IMR-90 (cell line): Measurements from ENCODE around the gene PCBP3. TPM values are rescaled to one million over a fixed set of nuclear protein-coding genes. Genes with fewer than 3 reads are reported as not detected.

Source experiments
- ATAC-seq: fragments of 200-7000 bp; cut with Tn5 transposase; 2 replicates; pipeline ENCODE4 v1.9.1; 2020; ENCODE audit warnings: low read depth, mild to moderate bottlenecking, moderate library complexity
- BruUV-seq: library from RNA; stranded (reverse); fragments of 400-500 nt; replicated peaks from 2 replicates; lab custom pipeline; 2021; lab: Mats Ljungman, UMichigan
- CTCF ChIA-PET: fragments of 300-600 bp; formaldehyde crosslinking; extraction: SDS; loops from one replicate; lab custom pipeline; 2021; ENCODE audit warnings: antibody characterized with exemption; lab: Yijun Ruan, JAX
- POLR2A ChIA-PET: fragments of 300-600 bp; sonication (Branson Sonifier 250); formaldehyde crosslinking; loops from one replicate; lab custom pipeline; 2022; ENCODE audit warnings: antibody characterized with exemption; ENCODE audit not compliant: unreplicated experiment; lab: Charles Lee
- DNase-seq: peaks from one replicate; pipeline ENCODE4 v3.0.0; 2013
- H2AFZ ChIP-seq: replicated peaks from 2 replicates; pipeline ENCODE3; 2013; ENCODE audit warnings: low read length, mild to moderate bottlenecking; ENCODE audit not compliant: poor library complexity
- H2AK5ac ChIP-seq: 2 replicates; pipeline ENCODE4 v1.6.1; 2013; ENCODE audit warnings: low read depth, low read length, inconsistent platforms
- H2AK9ac ChIP-seq: replicated peaks from 2 replicates; pipeline ENCODE3; 2013; ENCODE audit warnings: mild to moderate bottlenecking, low read depth, low read length, moderate library complexity; ENCODE audit not compliant: poor library complexity
- H2BK120ac ChIP-seq: 2 replicates; pipeline ENCODE4 v1.6.1; 2013; ENCODE audit warnings: low read depth, low read length, inconsistent platforms
- H2BK15ac ChIP-seq: 3 replicates; pipeline ENCODE4 v1.6.1; 2013; ENCODE audit warnings: low read depth, low read length, inconsistent platforms
- H2BK20ac ChIP-seq: 2 replicates; pipeline ENCODE4 v1.6.1; 2013; ENCODE audit warnings: low read depth, mild to moderate bottlenecking, inconsistent platforms, low read length, moderate library complexity
- H2BK5ac ChIP-seq: 2 replicates; pipeline ENCODE4 v1.6.1; 2013; ENCODE audit warnings: mild to moderate bottlenecking, low read depth, low read length, inconsistent platforms; ENCODE audit not compliant: poor library complexity, severe bottlenecking
- H3K14ac ChIP-seq: replicated peaks from 2 replicates; pipeline ENCODE4 v1.6.1; 2013; ENCODE audit warnings: low read depth, low read length, inconsistent platforms
- H3K18ac ChIP-seq: 2 replicates; pipeline ENCODE4 v1.6.1; 2013; ENCODE audit warnings: low read depth, low read length, control low read depth
- H3K23ac ChIP-seq: 2 replicates; pipeline ENCODE4 v1.6.1; 2013; ENCODE audit warnings: low read depth, low read length, inconsistent platforms
- H3K27ac ChIP-seq: 2 replicates; pipeline ENCODE4 v1.5.1; 2013; ENCODE audit warnings: mild to moderate bottlenecking, control low read depth, low read length; ENCODE audit not compliant: insufficient read depth
- H3K27me3 ChIP-seq: 2 replicates; pipeline ENCODE4 v1.6.1; 2013; ENCODE audit warnings: low read length; ENCODE audit not compliant: control insufficient read depth, insufficient read depth
- H3K36me3 ChIP-seq: 2 replicates; pipeline ENCODE4 v1.6.1; 2013; ENCODE audit warnings: low read length, mixed read lengths; ENCODE audit not compliant: control insufficient read depth, insufficient read depth
- H3K4ac ChIP-seq: 2 replicates; pipeline ENCODE4 v1.6.1; 2013; ENCODE audit warnings: low read depth, low read length, inconsistent platforms
- H3K4me1 ChIP-seq: 2 replicates; pipeline ENCODE4 v1.6.1; 2013; ENCODE audit warnings: low read length, mixed read lengths; ENCODE audit not compliant: control insufficient read depth, insufficient read depth
- H3K4me2 ChIP-seq: 2 replicates; pipeline ENCODE4 v1.6.1; 2013; ENCODE audit warnings: low read depth, mild to moderate bottlenecking, control low read depth, low read length, moderate library complexity
- H3K4me3 ChIP-seq: 2 replicates; pipeline ENCODE4 v1.5.1; 2013; ENCODE audit warnings: low read depth, mild to moderate bottlenecking, control low read depth, low read length, moderate library complexity; ENCODE audit not compliant: insufficient read depth
- H3K56ac ChIP-seq: 2 replicates; pipeline ENCODE4 v1.6.1; 2013; ENCODE audit warnings: low read length, inconsistent platforms; ENCODE audit not compliant: insufficient read depth; ENCODE audit errors: extremely low read depth
- H3K79me1 ChIP-seq, 2 experiments: 2 replicates each; pipeline ENCODE4 v1.6.1; 2013; ENCODE audit warnings: low read length in 2 of 2, inconsistent platforms in 1 of 2, low read depth in 1 of 2
- H3K9ac ChIP-seq: 2 replicates; pipeline ENCODE4 v1.6.1; 2013; ENCODE audit warnings: low read depth, low read length, control low read depth
- H3K9me1 ChIP-seq: 2 replicates; pipeline ENCODE4 v1.6.1; 2013; ENCODE audit warnings: low read length, inconsistent platforms; ENCODE audit not compliant: insufficient read depth
- H3K9me3 ChIP-seq: 2 replicates; pipeline ENCODE4 v1.6.1; 2013; ENCODE audit warnings: low read length; ENCODE audit not compliant: control insufficient read depth, insufficient read depth
- H4K20me1 ChIP-seq: 2 replicates; pipeline ENCODE4 v1.6.1; 2013; ENCODE audit warnings: low read length, inconsistent platforms; ENCODE audit not compliant: insufficient read depth
- H4K5ac ChIP-seq: 2 replicates; pipeline ENCODE4 v1.6.1; 2013; ENCODE audit warnings: mild to moderate bottlenecking, low read depth, low read length, control low read depth
- H4K8ac ChIP-seq, 2 experiments: 2 replicates each; pipeline ENCODE4 v1.6.1; 2013; ENCODE audit warnings: low read depth in 2 of 2, low read length in 2 of 2, control low read depth in 1 of 2, inconsistent platforms in 1 of 2
- H4K91ac ChIP-seq: 2 replicates; pipeline ENCODE4 v1.6.1; 2013; ENCODE audit warnings: low read depth, low read length, inconsistent platforms; ENCODE audit not compliant: insufficient read depth
- BHLHE40 ChIP-seq: fragments of 150-350 bp; IDR thresholded peaks from 2 replicates; pipeline ENCODE4 v1.6.1; 2016; ENCODE audit warnings: mild to moderate bottlenecking, low read depth, low read length
- CEBPB ChIP-seq: IDR thresholded peaks from 2 replicates; pipeline ENCODE4 v1.6.1; 2012; ENCODE audit warnings: low read depth, low read length, improper control_type of control experiment
- CHD1 ChIP-seq: IDR thresholded peaks from 2 replicates; pipeline ENCODE4 v1.6.1; 2012; ENCODE audit warnings: low read depth, low read length, improper control_type of control experiment
- CTCF ChIP-seq: conservative IDR thresholded peaks from 2 replicates; pipeline ENCODE4 v1.5.1; 2012; ENCODE audit warnings: mild to moderate bottlenecking, low read depth, low read length, improper control_type of control experiment
- FOS ChIP-seq: fragments of 150-350 bp; IDR thresholded peaks from 2 replicates; pipeline ENCODE4 v1.6.1; 2016; ENCODE audit warnings: low read depth, low read length
- MAFK ChIP-seq: IDR thresholded peaks from 2 replicates; pipeline ENCODE4 v1.6.1; 2012; ENCODE audit warnings: low read depth, low read length, improper control_type of control experiment
- MAZ ChIP-seq: IDR thresholded peaks from 2 replicates; pipeline ENCODE4 v1.6.1; 2012; ENCODE audit warnings: low read depth, mild to moderate bottlenecking, low read length, improper control_type of control experiment, moderate library complexity, borderline replicate concordance
- MXI1 ChIP-seq: IDR thresholded peaks from 2 replicates; pipeline ENCODE4 v1.6.1; 2012; ENCODE audit warnings: low read depth, mild to moderate bottlenecking, low read length, moderate library complexity, borderline replicate concordance
- NFE2L2 ChIP-seq: fragments of 150-350 bp; IDR thresholded peaks from 2 replicates; pipeline ENCODE4 v1.6.1; 2016; ENCODE audit warnings: low read depth, mild to moderate bottlenecking, low read length
- RFX5 ChIP-seq: IDR thresholded peaks from 2 replicates; pipeline ENCODE4 v1.8.0; 2012; ENCODE audit warnings: low read depth, mild to moderate bottlenecking, low read length, moderate library complexity
- USF2 ChIP-seq: fragments of 150-350 bp; IDR thresholded peaks from 2 replicates; pipeline ENCODE4 v1.6.1; 2017; ENCODE audit warnings: mild to moderate bottlenecking, antibody characterized with exemption, low read length, low read depth
- WGBS, 2 experiments: methylation state at CpG; one replicate each; pipeline versions ENCODE4 v1.1.5 to v1.1.7; 2013; ENCODE audit warnings: missing lambda C conversion rate in 2 of 2; ENCODE audit not compliant: insufficient read length in 1 of 2; ENCODE audit errors: extremely low coverage in 2 of 2; 5-methylcytosine and 5-hydroxymethylcytosine counted together
- dilution Hi-C: fragments of 300-500 bp; cut with HindIII; formaldehyde crosslinking; loops from one replicate; pipeline ENCODE4 v1.14.3; 2018; ENCODE audit warnings: low sequenced_read_pairs; ENCODE audit not compliant: unreplicated experiment
- in situ Hi-C: fragments of 300-500 bp; cut with MboI; formaldehyde crosslinking; loops from 3 replicates; pipeline ENCODE4 v1.14.3; 2019; ENCODE audit warnings: low sequenced_read_pairs, inconsistent platforms, mixed read lengths
- intact Hi-C: fragments of 100-400 bp; cut with micrococcal nuclease; formaldehyde crosslinking; loops from 2 replicates; pipeline ENCODE4 v1.10.0; 2022
- polyA plus RNA-seq, 3 experiments: library from polyadenylated mRNA; depleted of rRNA; stranded (reverse); fragments of >200 nt; gene quantifications; 2 replicates each; pipeline ENCODE4 v1.2.3, GENCODE V29; 2012; ENCODE audit warnings: low replicate concordance in 1 of 3
- total RNA-seq: library from RNA; depleted of rRNA; stranded (reverse); fragments of >200 nt; gene quantifications from 2 replicates; pipeline ENCODE4 v1.2.3, GENCODE V29; 2012

The PCBP3 gene
- total and polyA plus RNA-seq, 2 of the 4 experiments (the other 2 are of a cell fraction): 2.9 to 3.9 TPM

GRCh38 chr21:45786660-45787059 is 143.1 kb downstream of the PCBP3 start:
- Histone ChIP-seq H3K79me1 (no peaks in the 10 kb centered on the region), H3K9me1 (peaks cover 6% of the 10 kb centered on the region; the same call in 1 of the 2 replicates), H4K5ac (no peak overlapping the region), H3K18ac (no peak overlapping the region), H2BK15ac (no peak overlapping the region), H4K8ac (no peak overlapping the region), H3K27ac (no peak overlapping the region), H2BK5ac (no peak overlapping the region), H2BK20ac (no peak overlapping the region), H4K91ac (no peak overlapping the region), H2AFZ (no peak overlapping the region), H3K36me3 (no peaks in the 10 kb centered on the region), H2AK9ac (no peak overlapping the region), H2AK5ac (no peak overlapping the region), H3K4me2 (no peak overlapping the region), H3K27me3 (peaks cover 3% of the 10 kb centered on the region; the same call in 1 of the 2 replicates), H3K9ac (no peak overlapping the region), H2BK120ac (no peak overlapping the region), H3K4ac (no peak overlapping the region), H3K4me1 (peaks cover 3% of the 10 kb centered on the region; the same call in 1 of the 2 replicates), H3K14ac (no peak overlapping the region), H3K9me3 (no peaks in the 10 kb centered on the region), H3K4me3 (no peak overlapping the region), H3K56ac (no peak overlapping the region), H4K20me1 (no peaks in the 10 kb centered on the region), H3K23ac (no peak overlapping the region)
- ChIA-PET CTCF (no interaction called here), POLR2A (no interaction called here)
- in situ Hi-C loops: no loop called here
- WGBS, 2 experiments: no CpG with 5 or more reads among the region's 6 CpGs
- no peak for ATAC-seq
- no peak for DNase-seq
- no TSS peak for BruUV-seq
- intact Hi-C loops: no loop called here
- TF ChIP-seq MAFK (no peak), FOS (no peak), MAZ (no peak), BHLHE40 (no peak), NFE2L2 (no peak), MXI1 (no peak), CTCF (no peak), RFX5 (no peak), CEBPB (no peak), USF2 (no peak), CHD1 (no peak)
- dilution Hi-C loops: no loop called here
